ENCODE data around the gene NRARP. TPM values are rescaled to one million over a fixed set of nuclear protein-coding genes. Genes with fewer than 3 reads are reported as not detected.

Gene NRARP
- total and polyA plus RNA-seq, 2 of the 8 experiments (the other 6 are each of a cell fraction or from before 2014, with no cell fraction given) = 32.5 to 37.2 TPM

- Histone ChIP-seq H3K14ac (ENCODE audit: insufficient read length) (no peak overlapping the region), H3K27me3 (replicated peaks in 1 of 4; ENCODE audit: control insufficient read depth in 3 of 4, extremely low read depth in 1 of 4, insufficient read depth in 3 of 4, low read length in 3 of 4) (no peaks in the 10 kb centered on the region)
These were observed 23.1 kb upstream of the NRARP start for GRCh38 chr9:137325124-137325523.

More at GRCh38 chr9:137325124-137325523, 23.1 kb upstream of the NRARP start:
- no peak overlapping the region for H2AK5ac ChIP-seq (ENCODE audit: low read depth, low read length)
- H4K5ac ChIP-seq (ENCODE audit: insufficient read length, low read depth, low read length) = no peak overlapping the region
- H2BK5ac ChIP-seq (ENCODE audit: low read depth, low read length) = no peak overlapping the region
- H3K18ac ChIP-seq (ENCODE audit: extremely low read depth, low read length) = no peak overlapping the region
- no peaks in the 10 kb centered on the region for H3K79me2 ChIP-seq (ENCODE audit: control insufficient read depth in 1 of 2, insufficient read depth in 2 of 2, low read length in 2 of 2)
- no peak overlapping the region for H3K56ac ChIP-seq (replicated peaks; ENCODE audit: insufficient read length, low read depth, low read length)
- H3K4me3 ChIP-seq (ENCODE audit: extremely low read depth in 1 of 4, insufficient read depth in 2 of 4, low read depth in 3 of 4, low read length in 4 of 4) = no peak overlapping the region
- no peak overlapping the region for H3K4ac ChIP-seq (replicated peaks; ENCODE audit: insufficient read length, low read depth, low read length)
- no peaks in the 10 kb centered on the region for H3K79me1 ChIP-seq (ENCODE audit: low read depth, low read length)
- no peak for DNase-seq (ENCODE audit: low read depth in 1 of 2, low spot score in 2 of 2)
- no peak overlapping the region for H2BK12ac ChIP-seq (ENCODE audit: low read depth, low read length)
- no peak overlapping the region for H3K4me2 ChIP-seq (ENCODE audit: insufficient read depth in 1 of 2, low read depth in 2 of 2, low read length in 2 of 2)
- no peak overlapping the region for H2AFZ ChIP-seq (ENCODE audit: low read length)
- no peak overlapping the region for H4K91ac ChIP-seq (replicated peaks; ENCODE audit: insufficient read length, low read length)
- H3K27ac ChIP-seq (ENCODE audit: low read depth, low read length) = no peak overlapping the region
- CTCF ChIA-PET (ENCODE audit: partially characterized antibody) = interaction anchor here (0.6 to 1.0 kb wide), 4 partner anchors 22 to 201 kb away, joined by 3 to 5 read pairs (median 3); no protein-coding TSS in a partner anchor
- H2BK15ac ChIP-seq (ENCODE audit: low read length) = no peak overlapping the region
- no peak for FAIRE-seq
- no peak overlapping the region for H2BK20ac ChIP-seq (ENCODE audit: low read length)
- no peak for TF ChIP-seq HDAC2 (IDR thresholded peaks at IDR 0.05; ENCODE audit: borderline replicate concordance in 1 of 2, low read depth in 2 of 2, low read length in 2 of 2)
- TF ChIP-seq ZNF274 (IDR thresholded peaks at IDR 0.05; ENCODE audit: borderline replicate concordance, extremely low read depth, low read length) = no peak
- no peak for TF ChIP-seq SAP30 (IDR thresholded peaks at IDR 0.05; ENCODE audit: insufficient read depth, insufficient replicate concordance, low read length)
- no peak for TF ChIP-seq SIN3A (conservative IDR thresholded peaks at IDR 0.05 in 1 of 2, IDR thresholded peaks at IDR 0.05 in 1 of 2; ENCODE audit: low read depth in 1 of 2, low read length in 2 of 2)
- POLR2A ChIA-PET (ENCODE audit: partially characterized antibody) = interaction anchor here (0.7 to 1.5 kb wide), 3 partner anchors 9 to 962 kb away, joined by 3 read pairs; partner anchors contain the start of gene DNLZ
- H4K8ac ChIP-seq (ENCODE audit: extremely low read depth, insufficient read depth, low read length) = no peak overlapping the region
- no peak overlapping the region for H3K23ac ChIP-seq (ENCODE audit: insufficient read length)
- no peaks in the 10 kb centered on the region for H4K20me1 ChIP-seq (replicated peaks in 1 of 2; ENCODE audit: control insufficient read depth in 1 of 2, insufficient read depth in 2 of 2, low read length in 2 of 2)
- no peaks in the 10 kb centered on the region for H3K36me3 ChIP-seq (ENCODE audit: control insufficient read depth in 2 of 4, insufficient read depth in 4 of 4, low read length in 3 of 4)
- WGBS, 2 experiments (ENCODE audit: extremely low coverage in 1 of 2, insufficient coverage in 1 of 2, insufficient read length in 1 of 2, insufficient replicate concordance in 2 of 2, low coverage in 1 of 2, low lambda C conversion rate in 2 of 2, missing lambda C conversion rate in 1 of 2) = 90% methylated on average over 10 of the region's 10 CpGs; no CpG with 5 or more reads in 1 of the 2 experiments
- H2BK120ac ChIP-seq (replicated peaks; ENCODE audit: low read depth, low read length) = no peak overlapping the region
- peaks cover 0 to 13% (median 5%) of the 10 kb centered on the region in 4 experiments; a peak in 4 of 7 replicates for H3K4me1 ChIP-seq (replicated peaks in 1 of 4; ENCODE audit: control insufficient read depth in 3 of 4, insufficient read depth in 4 of 4, low read length in 3 of 4)
- H3K9me3 ChIP-seq (ENCODE audit: insufficient read depth in 2 of 2, low read depth in 1 of 2, low read length in 1 of 2) = peaks cover under 1 to 8% of the 10 kb centered on the region in 2 experiments; a peak in 1 of 4 replicates
- H3K23me2 ChIP-seq (ENCODE audit: low read depth, low read length) = no peaks in the 10 kb centered on the region
- no peak overlapping the region for H3K9ac ChIP-seq (replicated peaks in 1 of 4; ENCODE audit: extremely low read depth in 1 of 4, low read depth in 3 of 4, low read length in 3 of 4)
